ENCODE results near the gene CHMP3. TPM values are rescaled to one million over a fixed set of nuclear protein-coding genes. Genes with fewer than 3 reads are reported as not detected.

CHMP3 gene
- total and polyA plus RNA-seq, 2 of the 13 experiments (the other 11 are each of a cell fraction or from before 2014, with no cell fraction given), result 64.1 to 114 TPM

DNA sequence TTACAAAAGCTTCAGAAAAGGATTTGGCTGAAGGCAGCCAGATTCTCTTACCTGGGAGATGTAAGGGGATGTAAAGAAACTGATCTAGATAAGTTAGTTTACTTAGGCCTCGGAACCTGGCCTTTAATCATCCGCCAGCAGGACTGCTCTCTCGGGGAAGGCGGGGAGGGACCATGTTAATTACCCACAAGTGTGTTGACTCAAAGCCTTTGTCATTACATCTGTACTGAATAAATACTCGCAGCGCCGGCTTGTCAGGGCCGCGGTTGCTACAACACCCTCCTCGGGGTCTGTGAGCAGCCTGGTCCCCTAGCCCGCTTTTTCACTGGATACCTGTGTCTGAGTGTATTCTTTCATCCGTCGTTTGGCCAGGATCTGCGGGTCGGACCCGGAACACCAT is 6.7 kb downstream of the CHMP3 start (continued):
- TF ChIP-seq SP1 (IDR thresholded peaks at IDR 0.05) (no peak), SP1 (CRISPR knock-in tag; IDR thresholded peaks at IDR 0.05) (peak; percentile 42; the same call in 1 of the 2 replicates), ZNF235 (CRISPR knock-in tag; IDR thresholded peaks at IDR 0.05; ENCODE audit: borderline replicate concordance) (no peak), GATAD2A (CRISPR knock-in tag; IDR thresholded peaks at IDR 0.05) (peak; percentile 75), ZNF768 (CRISPR knock-in tag; IDR thresholded peaks at IDR 0.05) (no peak), CBX1 (IDR thresholded peaks at IDR 0.05; ENCODE audit: low read depth) (peak; percentile 82), KAT2B (IDR thresholded peaks at IDR 0.05; ENCODE audit: borderline replicate concordance, low read depth, low read length) (no peak), ZSCAN20 (CRISPR knock-in tag; IDR thresholded peaks at IDR 0.05; ENCODE audit: borderline replicate concordance) (no peak), MIXL1 (CRISPR knock-in tag; IDR thresholded peaks at IDR 0.05) (peak; percentile 92), ATF7-NPFF (CRISPR knock-in tag; IDR thresholded peaks at IDR 0.05; ENCODE audit: low read depth) (no peak), MTA3 (CRISPR knock-in tag; IDR thresholded peaks at IDR 0.05) (no peak), SP2 (CRISPR knock-in tag; IDR thresholded peaks at IDR 0.05) (no peak), SRSF4 (IDR thresholded peaks at IDR 0.05; ENCODE audit: low read depth, low read length, poor library complexity, severe bottlenecking) (no peak), GTF3A (CRISPR knock-in tag; conservative IDR thresholded peaks at IDR 0.05) (no peak), NFE2L1 (CRISPR knock-in tag; IDR thresholded peaks at IDR 0.05; ENCODE audit: borderline replicate concordance) (no peak), SMC3 (IDR thresholded peaks at IDR 0.05; ENCODE audit: low read length) (no peak), KDM1A (CRISPR knock-in tag; IDR thresholded peaks at IDR 0.05) (0 out of 2 replicates have a peak, but pooled peaks have one; percentile 57)
- TF ChIP-seq, protein P1, sequence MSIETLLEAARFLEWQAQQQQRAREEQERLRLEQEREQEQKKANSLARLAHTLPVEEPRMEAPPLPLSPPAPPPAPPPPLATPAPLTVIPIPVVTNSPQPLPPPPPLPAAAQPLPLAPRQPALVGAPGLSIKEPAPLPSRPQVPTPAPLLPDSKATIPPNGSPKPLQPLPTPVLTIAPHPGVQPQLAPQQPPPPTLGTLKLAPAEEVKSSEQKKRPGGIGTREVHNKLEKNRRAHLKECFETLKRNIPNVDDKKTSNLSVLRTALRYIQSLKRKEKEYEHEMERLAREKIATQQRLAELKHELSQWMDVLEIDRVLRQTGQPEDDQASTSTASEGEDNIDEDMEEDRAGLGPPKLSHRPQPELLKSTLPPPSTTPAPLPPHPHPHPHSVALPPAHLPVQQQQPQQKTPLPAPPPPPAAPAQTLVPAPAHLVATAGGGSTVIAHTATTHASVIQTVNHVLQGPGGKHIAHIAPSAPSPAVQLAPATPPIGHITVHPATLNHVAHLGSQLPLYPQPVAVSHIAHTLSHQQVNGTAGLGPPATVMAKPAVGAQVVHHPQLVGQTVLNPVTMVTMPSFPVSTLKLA (IDR thresholded peaks at IDR 0.05), result no peak
- TF ChIP-seq, protein P2, sequence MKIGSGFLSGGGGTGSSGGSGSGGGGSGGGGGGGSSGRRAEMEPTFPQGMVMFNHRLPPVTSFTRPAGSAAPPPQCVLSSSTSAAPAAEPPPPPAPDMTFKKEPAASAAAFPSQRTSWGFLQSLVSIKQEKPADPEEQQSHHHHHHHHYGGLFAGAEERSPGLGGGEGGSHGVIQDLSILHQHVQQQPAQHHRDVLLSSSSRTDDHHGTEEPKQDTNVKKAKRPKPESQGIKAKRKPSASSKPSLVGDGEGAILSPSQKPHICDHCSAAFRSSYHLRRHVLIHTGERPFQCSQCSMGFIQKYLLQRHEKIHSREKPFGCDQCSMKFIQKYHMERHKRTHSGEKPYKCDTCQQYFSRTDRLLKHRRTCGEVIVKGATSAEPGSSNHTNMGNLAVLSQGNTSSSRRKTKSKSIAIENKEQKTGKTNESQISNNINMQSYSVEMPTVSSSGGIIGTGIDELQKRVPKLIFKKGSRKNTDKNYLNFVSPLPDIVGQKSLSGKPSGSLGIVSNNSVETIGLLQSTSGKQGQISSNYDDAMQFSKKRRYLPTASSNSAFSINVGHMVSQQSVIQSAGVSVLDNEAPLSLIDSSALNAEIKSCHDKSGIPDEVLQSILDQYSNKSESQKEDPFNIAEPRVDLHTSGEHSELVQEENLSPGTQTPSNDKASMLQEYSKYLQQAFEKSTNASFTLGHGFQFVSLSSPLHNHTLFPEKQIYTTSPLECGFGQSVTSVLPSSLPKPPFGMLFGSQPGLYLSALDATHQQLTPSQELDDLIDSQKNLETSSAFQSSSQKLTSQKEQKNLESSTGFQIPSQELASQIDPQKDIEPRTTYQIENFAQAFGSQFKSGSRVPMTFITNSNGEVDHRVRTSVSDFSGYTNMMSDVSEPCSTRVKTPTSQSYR (CRISPR knock-in tag; IDR thresholded peaks at IDR 0.05; ENCODE audit: borderline replicate concordance), result no peak
- TF ChIP-seq, protein P3, sequence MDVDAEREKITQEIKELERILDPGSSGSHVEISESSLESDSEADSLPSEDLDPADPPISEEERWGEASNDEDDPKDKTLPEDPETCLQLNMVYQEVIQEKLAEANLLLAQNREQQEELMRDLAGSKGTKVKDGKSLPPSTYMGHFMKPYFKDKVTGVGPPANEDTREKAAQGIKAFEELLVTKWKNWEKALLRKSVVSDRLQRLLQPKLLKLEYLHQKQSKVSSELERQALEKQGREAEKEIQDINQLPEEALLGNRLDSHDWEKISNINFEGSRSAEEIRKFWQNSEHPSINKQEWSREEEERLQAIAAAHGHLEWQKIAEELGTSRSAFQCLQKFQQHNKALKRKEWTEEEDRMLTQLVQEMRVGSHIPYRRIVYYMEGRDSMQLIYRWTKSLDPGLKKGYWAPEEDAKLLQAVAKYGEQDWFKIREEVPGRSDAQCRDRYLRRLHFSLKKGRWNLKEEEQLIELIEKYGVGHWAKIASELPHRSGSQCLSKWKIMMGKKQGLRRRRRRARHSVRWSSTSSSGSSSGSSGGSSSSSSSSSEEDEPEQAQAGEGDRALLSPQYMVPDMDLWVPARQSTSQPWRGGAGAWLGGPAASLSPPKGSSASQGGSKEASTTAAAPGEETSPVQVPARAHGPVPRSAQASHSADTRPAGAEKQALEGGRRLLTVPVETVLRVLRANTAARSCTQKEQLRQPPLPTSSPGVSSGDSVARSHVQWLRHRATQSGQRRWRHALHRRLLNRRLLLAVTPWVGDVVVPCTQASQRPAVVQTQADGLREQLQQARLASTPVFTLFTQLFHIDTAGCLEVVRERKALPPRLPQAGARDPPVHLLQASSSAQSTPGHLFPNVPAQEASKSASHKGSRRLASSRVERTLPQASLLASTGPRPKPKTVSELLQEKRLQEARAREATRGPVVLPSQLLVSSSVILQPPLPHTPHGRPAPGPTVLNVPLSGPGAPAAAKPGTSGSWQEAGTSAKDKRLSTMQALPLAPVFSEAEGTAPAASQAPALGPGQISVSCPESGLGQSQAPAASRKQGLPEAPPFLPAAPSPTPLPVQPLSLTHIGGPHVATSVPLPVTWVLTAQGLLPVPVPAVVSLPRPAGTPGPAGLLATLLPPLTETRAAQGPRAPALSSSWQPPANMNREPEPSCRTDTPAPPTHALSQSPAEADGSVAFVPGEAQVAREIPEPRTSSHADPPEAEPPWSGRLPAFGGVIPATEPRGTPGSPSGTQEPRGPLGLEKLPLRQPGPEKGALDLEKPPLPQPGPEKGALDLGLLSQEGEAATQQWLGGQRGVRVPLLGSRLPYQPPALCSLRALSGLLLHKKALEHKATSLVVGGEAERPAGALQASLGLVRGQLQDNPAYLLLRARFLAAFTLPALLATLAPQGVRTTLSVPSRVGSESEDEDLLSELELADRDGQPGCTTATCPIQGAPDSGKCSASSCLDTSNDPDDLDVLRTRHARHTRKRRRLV (CRISPR knock-in tag; IDR thresholded peaks at IDR 0.05), result peak; percentile 27; the same call in 1 of the 2 replicates
- TF ChIP-seq, protein P4, sequence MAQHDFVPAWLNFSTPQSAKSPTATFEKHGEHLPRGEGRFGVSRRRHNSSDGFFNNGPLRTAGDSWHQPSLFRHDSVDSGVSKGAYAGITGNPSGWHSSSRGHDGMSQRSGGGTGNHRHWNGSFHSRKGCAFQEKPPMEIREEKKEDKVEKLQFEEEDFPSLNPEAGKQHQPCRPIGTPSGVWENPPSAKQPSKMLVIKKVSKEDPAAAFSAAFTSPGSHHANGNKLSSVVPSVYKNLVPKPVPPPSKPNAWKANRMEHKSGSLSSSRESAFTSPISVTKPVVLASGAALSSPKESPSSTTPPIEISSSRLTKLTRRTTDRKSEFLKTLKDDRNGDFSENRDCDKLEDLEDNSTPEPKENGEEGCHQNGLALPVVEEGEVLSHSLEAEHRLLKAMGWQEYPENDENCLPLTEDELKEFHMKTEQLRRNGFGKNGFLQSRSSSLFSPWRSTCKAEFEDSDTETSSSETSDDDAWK (CRISPR knock-in tag; IDR thresholded peaks at IDR 0.05), result no peak

Measured in HepG2 (cell line).